PC-3 (cell line): ENCODE measurements around the gene WDPCP. TPM values are rescaled to one million over a fixed set of nuclear protein-coding genes. Genes with fewer than 3 reads are reported as not detected.

Experiments used
- ATAC-seq: fragments of 200-7000 bp; cut with Tn5 transposase; 2 replicates; pipeline ENCODE4 v1.9.1; 2020; ENCODE audit warnings: mild to moderate bottlenecking, moderate library complexity
- BruUV-seq: library from RNA; stranded (reverse); fragments of 400-500 nt; replicated peaks from 2 replicates; lab custom pipeline; 2021; lab: Mats Ljungman, UMichigan
- CTCF ChIA-PET: fragments of 300-600 bp; sonication (Branson Sonifier 250); formaldehyde crosslinking; loops from one replicate; lab custom pipeline; 2022; ENCODE audit warnings: antibody characterized with exemption; lab: Charles Lee
- POLR2A ChIA-PET: fragments of 300-600 bp; sonication (Branson Sonifier 250); formaldehyde crosslinking; loops from one replicate; lab custom pipeline; 2022; ENCODE audit warnings: antibody characterized with exemption; ENCODE audit not compliant: unreplicated experiment; lab: Charles Lee
- DNase-seq: peaks from one replicate; pipeline ENCODE4 v3.0.0-alpha.2; 2015
- H2AFZ ChIP-seq: fragments of 300-600 bp; sonication (generic); 2 replicates; pipeline ENCODE4 v1.6.0; 2016; ENCODE audit warnings: antibody characterized with exemption, low read length
- H3F3A ChIP-seq: fragments of 300-600 bp; sonication (generic); one replicate; pipeline ENCODE4 v1.6.0; 2017; ENCODE audit warnings: antibody characterized with exemption, low read length, control low read depth, mild to moderate bottlenecking; ENCODE audit not compliant: unreplicated experiment
- H3K27ac ChIP-seq: fragments of 300-600 bp; sonication (generic); 2 replicates; pipeline ENCODE4 v1.5.1; 2016; ENCODE audit warnings: mild to moderate bottlenecking, low read length
- H3K27me3 ChIP-seq: fragments of 300-600 bp; sonication (generic); 2 replicates; pipeline ENCODE4 v1.6.1; 2016; ENCODE audit warnings: low read length, mixed read lengths
- H3K36me3 ChIP-seq: fragments of 300-600 bp; sonication (generic); 2 replicates; pipeline ENCODE4 v1.6.1; 2016; ENCODE audit warnings: low read depth, mixed run types, low read length, mixed read lengths
- H3K4me1 ChIP-seq: fragments of 300-600 bp; sonication (generic); 2 replicates; pipeline ENCODE4 v1.5.1; 2016; ENCODE audit warnings: low read length; ENCODE audit not compliant: insufficient read depth
- H3K4me2 ChIP-seq: fragments of 300-600 bp; sonication (generic); 2 replicates; pipeline ENCODE4 v1.6.0; 2016; ENCODE audit warnings: low read length
- H3K4me3 ChIP-seq: fragments of 300-600 bp; sonication (generic); 2 replicates; pipeline ENCODE4 v1.5.1; 2016; ENCODE audit warnings: mild to moderate bottlenecking, low read length, mixed read lengths
- H3K79me2 ChIP-seq: fragments of 300-600 bp; sonication (generic); 2 replicates; pipeline ENCODE4 v1.6.1; 2017; ENCODE audit warnings: low read length, mixed read lengths
- H3K9ac ChIP-seq: fragments of 300-600 bp; sonication (generic); 2 replicates; pipeline ENCODE4 v1.6.0; 2016; ENCODE audit warnings: mild to moderate bottlenecking, low read length
- H3K9me2 ChIP-seq: fragments of 300-600 bp; sonication (generic); replicated peaks from 2 replicates; pipeline ENCODE4 v1.6.1; 2016; ENCODE audit warnings: mixed run types, low read length, mixed read lengths
- H3K9me3 ChIP-seq: fragments of 300-600 bp; sonication (generic); 2 replicates; pipeline ENCODE4 v1.6.1; 2016; ENCODE audit warnings: low read length, mixed read lengths
- H4K20me1 ChIP-seq: fragments of 300-600 bp; sonication (generic); 2 replicates; pipeline ENCODE4 v1.6.1; 2016; ENCODE audit warnings: low read length, mixed read lengths
- EZH2 ChIP-seq: fragments of 300-600 bp; sonication (generic); IDR thresholded peaks from one replicate; pipeline ENCODE4 v1.6.1; 2017; ENCODE audit warnings: antibody characterized with exemption, mild to moderate bottlenecking, low read length; ENCODE audit not compliant: unreplicated experiment
- EZH2phosphoT487 ChIP-seq: fragments of 300-600 bp; sonication (generic); IDR thresholded peaks from 2 replicates; pipeline ENCODE4 v1.6.1; 2018; ENCODE audit warnings: mild to moderate bottlenecking, antibody characterized with exemption, low read length, borderline replicate concordance
- intact Hi-C: fragments of 100-400 bp; cut with micrococcal nuclease; formaldehyde crosslinking; loops from 2 replicates; pipeline ENCODE4 v1.9.0; 2023
- total RNA-seq: library from RNA; depleted of rRNA; stranded (reverse); fragments of >200 nt; gene quantifications from 2 replicates; pipeline ENCODE4 v1.2.3, GENCODE V29; 2014
- TF ChIP-seq, protein P1 (sequence below): fragments of 300-600 bp; sonication (generic); conservative IDR thresholded peaks from 2 replicates; pipeline ENCODE4 v1.5.1; 2017; ENCODE audit warnings: antibody characterized with exemption, low read depth, mild to moderate bottlenecking, low read length

The WDPCP gene
- total RNA-seq, 1 experiment from 2014 or later = 4.0 TPM

- Histone ChIP-seq H3F3A (no peaks in the 10 kb centered on the region), H3K9ac (no peak overlapping the region), H3K79me2 (no peaks in the 10 kb centered on the region), H4K20me1 (no peaks in the 10 kb centered on the region), H3K4me2 (no peak overlapping the region), H3K36me3 (no peaks in the 10 kb centered on the region), H3K9me3 (no peaks in the 10 kb centered on the region), H3K9me2 (no peaks in the 10 kb centered on the region), H3K4me3 (no peak overlapping the region), H3K27ac (no peak overlapping the region), H2AFZ (no peak overlapping the region), H3K27me3 (no peaks in the 10 kb centered on the region), H3K4me1 (no peaks in the 10 kb centered on the region)
- ATAC-seq (no peak), DNase-seq (no peak)
- POLR2A ChIA-PET = no interaction called here
- no TSS peak for BruUV-seq
- CTCF ChIA-PET = no interaction called here
- TF ChIP-seq, protein P1, sequence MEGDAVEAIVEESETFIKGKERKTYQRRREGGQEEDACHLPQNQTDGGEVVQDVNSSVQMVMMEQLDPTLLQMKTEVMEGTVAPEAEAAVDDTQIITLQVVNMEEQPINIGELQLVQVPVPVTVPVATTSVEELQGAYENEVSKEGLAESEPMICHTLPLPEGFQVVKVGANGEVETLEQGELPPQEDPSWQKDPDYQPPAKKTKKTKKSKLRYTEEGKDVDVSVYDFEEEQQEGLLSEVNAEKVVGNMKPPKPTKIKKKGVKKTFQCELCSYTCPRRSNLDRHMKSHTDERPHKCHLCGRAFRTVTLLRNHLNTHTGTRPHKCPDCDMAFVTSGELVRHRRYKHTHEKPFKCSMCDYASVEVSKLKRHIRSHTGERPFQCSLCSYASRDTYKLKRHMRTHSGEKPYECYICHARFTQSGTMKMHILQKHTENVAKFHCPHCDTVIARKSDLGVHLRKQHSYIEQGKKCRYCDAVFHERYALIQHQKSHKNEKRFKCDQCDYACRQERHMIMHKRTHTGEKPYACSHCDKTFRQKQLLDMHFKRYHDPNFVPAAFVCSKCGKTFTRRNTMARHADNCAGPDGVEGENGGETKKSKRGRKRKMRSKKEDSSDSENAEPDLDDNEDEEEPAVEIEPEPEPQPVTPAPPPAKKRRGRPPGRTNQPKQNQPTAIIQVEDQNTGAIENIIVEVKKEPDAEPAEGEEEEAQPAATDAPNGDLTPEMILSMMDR = peak; percentile 35; the same call in 1 of the 2 replicates
- no peak for TF ChIP-seq EZH2phosphoT487
- intact Hi-C loops = no loop called here
Measured at GRCh38 chr2:63121055-63121834, 467.0 kb downstream of the WDPCP start.

GRCh38 chr2:63118821-63119220 lies 469.5 kb downstream of the WDPCP start:
- intact Hi-C loops = no loop called here

GRCh38 chr2:63104482-63104881 lies 483.8 kb downstream of the WDPCP start:
- Histone ChIP-seq H3K36me3 (no peaks in the 10 kb centered on the region), H3K27me3 (no peaks in the 10 kb centered on the region), H2AFZ (no peak overlapping the region), H3K4me3 (no peak overlapping the region), H3K27ac (no peak overlapping the region), H3K4me2 (no peak overlapping the region), H3F3A (no peaks in the 10 kb centered on the region), H3K9me3 (no peaks in the 10 kb centered on the region; the same call in 1 of the 2 replicates), H3K4me1 (no peaks in the 10 kb centered on the region), H3K9me2 (no peaks in the 10 kb centered on the region), H4K20me1 (no peaks in the 10 kb centered on the region), H3K9ac (no peak overlapping the region), H3K79me2 (no peaks in the 10 kb centered on the region)
- no TSS peak for BruUV-seq
- CTCF ChIA-PET = no interaction called here
- ATAC-seq (no peak), DNase-seq (no peak)
- POLR2A ChIA-PET = no interaction called here
- intact Hi-C loops = no loop called here
- TF ChIP-seq EZH2 (no peak), EZH2phosphoT487 (no peak)
- TF ChIP-seq, protein P1 = no peak

More at GRCh38 chr2:63118821-63119220, 469.5 kb downstream of the WDPCP start:
- Histone ChIP-seq H3K4me2 (no peak overlapping the region), H3K4me3 (no peak overlapping the region), H3K9ac (no peak overlapping the region), H3K36me3 (no peaks in the 10 kb centered on the region), H3K4me1 (no peaks in the 10 kb centered on the region), H3K27me3 (no peaks in the 10 kb centered on the region), H3K79me2 (no peaks in the 10 kb centered on the region), H3F3A (no peaks in the 10 kb centered on the region), H3K27ac (no peak overlapping the region), H3K9me2 (no peaks in the 10 kb centered on the region), H4K20me1 (no peaks in the 10 kb centered on the region), H3K9me3 (no peaks in the 10 kb centered on the region), H2AFZ (no peak overlapping the region)
- TF ChIP-seq EZH2 (no peak), EZH2phosphoT487 (no peak)
- TF ChIP-seq, protein P1 = no peak
- ATAC-seq (no peak), DNase-seq (no peak)
- BruUV-seq = no TSS peak
- ChIA-PET POLR2A (interaction anchor here (0.7 kb wide), 1 partner anchor 651 kb away, joined by 3 read pairs; no protein-coding TSS in a partner anchor), CTCF (no interaction called here)
